Activated CD4-positive, alpha-beta T cell treated with anti-CD3 and anti-CD28 coated beads for 48 hours (primary cell): ENCODE measurements around the gene GTF2F2.
"Not testable (repeated sequence)": the region's sequence is repeated elsewhere in the genome, so short reads cannot be mapped to it uniquely, and the experiment has no call there.

ENCODE experiments used
- DNase-seq: peaks from one replicate; pipeline ENCODE4 v3.0.0-alpha.2; 2020

The GTF2F2 gene

GRCh38 chr13:45219123-45219891, 99.0 kb downstream of the GTF2F2 start:
- DNase-seq: no peak

- DNase-seq: no peak
Observed at GRCh38 chr13:45219938-45220375, 99.6 kb downstream of the GTF2F2 start.

- no peak for DNase-seq
Observed at GRCh38 chr13:45220403-45220802, 100.1 kb downstream of the GTF2F2 start.

- DNase-seq: no peak
Observed at GRCh38 chr13:45222516-45222915, 102.2 kb downstream of the GTF2F2 start.

- DNase-seq: no peak
Observed at GRCh38 chr13:45222919-45223318, 102.6 kb downstream of the GTF2F2 start.

GRCh38 chr13:45224176-45224575, 103.9 kb downstream of the GTF2F2 start:
- no peak for DNase-seq

GRCh38 chr13:45225370-45225769, 105.1 kb downstream of the GTF2F2 start:
- DNase-seq: no peak

- no peak for DNase-seq
Observed at GRCh38 chr13:45226024-45226423, 105.7 kb downstream of the GTF2F2 start.

GRCh38 chr13:45228002-45228401, 107.7 kb downstream of the GTF2F2 start:
- DNase-seq: no peak

- no peak for DNase-seq
Observed at GRCh38 chr13:45229172-45229571, 108.9 kb downstream of the GTF2F2 start.

GRCh38 chr13:45231305-45231704, 111.0 kb downstream of the GTF2F2 start:
- DNase-seq: no peak

GRCh38 chr13:45231722-45232121, 111.4 kb downstream of the GTF2F2 start:
- DNase-seq: no peak

- DNase-seq: no peak
Observed at GRCh38 chr13:45232591-45232990, 112.3 kb downstream of the GTF2F2 start.

- DNase-seq: no peak
Observed at GRCh38 chr13:45238945-45239795, 118.9 kb downstream of the GTF2F2 start.

- DNase-seq: no peak
Observed at GRCh38 chr13:45240143-45240542, 119.8 kb downstream of the GTF2F2 start.

- no peak for DNase-seq
Observed at GRCh38 chr13:45242070-45242469, 121.8 kb downstream of the GTF2F2 start.

- no peak for DNase-seq
Observed at GRCh38 chr13:45242524-45242923, 122.2 kb downstream of the GTF2F2 start.

GRCh38 chr13:45243077-45243476, 122.8 kb downstream of the GTF2F2 start:
- DNase-seq: no peak

GRCh38 chr13:45244736-45245135, 124.4 kb downstream of the GTF2F2 start:
- not testable (repeated sequence) for DNase-seq

- DNase-seq: no peak
Observed at GRCh38 chr13:45249662-45250061, 129.4 kb downstream of the GTF2F2 start.

GRCh38 chr13:45254396-45254795, 134.1 kb downstream of the GTF2F2 start:
- DNase-seq: no peak

- no peak for DNase-seq
Observed at GRCh38 chr13:45255247-45255987, 135.1 kb downstream of the GTF2F2 start.

GRCh38 chr13:45256254-45256653, 135.9 kb downstream of the GTF2F2 start:
- no peak for DNase-seq
